GM12864 (cell line): Measurements from ENCODE around the gene FLT3LG.
"Not testable (repeated sequence)": the region's sequence is repeated elsewhere in the genome, so short reads cannot be mapped to it uniquely, and the experiment has no call there.

Experiments
- DNase-seq: peaks from one replicate; pipeline ENCODE4 v3.0.0-alpha.2; 2011; ENCODE audit warnings: low read depth
- H3K4me3 ChIP-seq: 2 replicates; pipeline ENCODE4 v1.5.1; 2011; ENCODE audit warnings: mild to moderate bottlenecking, low read depth, low read length, control low read depth
- TF ChIP-seq, protein P1 (sequence below): IDR thresholded peaks from 2 replicates; pipeline ENCODE4 v1.5.1; 2011; ENCODE audit warnings: low read depth, mild to moderate bottlenecking, moderate library complexity, low read length, control low read depth, inconsistent platforms; ENCODE audit errors: missing control alignments

Gene FLT3LG

DNA sequence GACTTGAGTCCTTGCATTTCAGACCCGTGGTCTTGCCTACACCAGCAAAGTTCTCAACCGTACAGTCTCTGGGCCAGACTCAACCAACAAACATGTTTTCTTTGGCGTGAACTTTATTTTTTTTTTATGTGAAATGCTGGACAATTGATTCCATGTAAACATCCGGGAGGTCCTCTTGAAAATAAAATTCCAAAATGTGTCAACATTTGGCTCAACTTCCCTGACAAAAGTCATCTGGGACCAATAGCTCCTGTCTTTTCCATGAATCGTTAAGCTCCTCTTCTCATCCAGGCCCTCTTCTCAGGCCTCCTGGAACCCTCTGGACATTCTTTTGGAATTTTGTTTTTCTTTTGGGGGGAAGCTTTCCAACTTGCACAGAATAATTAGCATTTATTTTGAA lies 18.2 kb upstream of the FLT3LG start:
- H3K4me3 ChIP-seq, result no peak overlapping the region
- no peak for DNase-seq
- TF ChIP-seq, protein P1, sequence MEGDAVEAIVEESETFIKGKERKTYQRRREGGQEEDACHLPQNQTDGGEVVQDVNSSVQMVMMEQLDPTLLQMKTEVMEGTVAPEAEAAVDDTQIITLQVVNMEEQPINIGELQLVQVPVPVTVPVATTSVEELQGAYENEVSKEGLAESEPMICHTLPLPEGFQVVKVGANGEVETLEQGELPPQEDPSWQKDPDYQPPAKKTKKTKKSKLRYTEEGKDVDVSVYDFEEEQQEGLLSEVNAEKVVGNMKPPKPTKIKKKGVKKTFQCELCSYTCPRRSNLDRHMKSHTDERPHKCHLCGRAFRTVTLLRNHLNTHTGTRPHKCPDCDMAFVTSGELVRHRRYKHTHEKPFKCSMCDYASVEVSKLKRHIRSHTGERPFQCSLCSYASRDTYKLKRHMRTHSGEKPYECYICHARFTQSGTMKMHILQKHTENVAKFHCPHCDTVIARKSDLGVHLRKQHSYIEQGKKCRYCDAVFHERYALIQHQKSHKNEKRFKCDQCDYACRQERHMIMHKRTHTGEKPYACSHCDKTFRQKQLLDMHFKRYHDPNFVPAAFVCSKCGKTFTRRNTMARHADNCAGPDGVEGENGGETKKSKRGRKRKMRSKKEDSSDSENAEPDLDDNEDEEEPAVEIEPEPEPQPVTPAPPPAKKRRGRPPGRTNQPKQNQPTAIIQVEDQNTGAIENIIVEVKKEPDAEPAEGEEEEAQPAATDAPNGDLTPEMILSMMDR, result no peak

DNA sequence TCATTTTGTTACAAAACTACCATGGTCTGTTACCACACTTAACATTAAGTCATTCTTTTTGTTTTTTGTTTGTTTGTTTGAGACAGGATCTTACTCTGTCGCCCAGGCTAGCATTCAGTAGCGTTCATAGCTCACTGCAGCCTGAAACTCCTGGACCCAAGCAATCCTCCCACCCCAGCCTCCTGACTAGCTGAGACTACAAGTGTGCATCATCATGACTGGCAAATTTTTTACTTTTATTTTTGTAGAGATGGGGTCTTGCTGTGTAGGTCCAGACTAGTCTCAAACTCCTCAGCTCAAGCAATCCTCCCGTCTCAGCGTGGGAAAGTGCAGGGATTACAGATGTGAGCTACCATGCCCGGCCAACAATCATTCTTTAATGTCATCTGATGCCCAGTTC lies 17.7 kb upstream of the FLT3LG start:
- no peak for DNase-seq
- H3K4me3 ChIP-seq, result no peak overlapping the region
- TF ChIP-seq, protein P1, result no peak

DNA sequence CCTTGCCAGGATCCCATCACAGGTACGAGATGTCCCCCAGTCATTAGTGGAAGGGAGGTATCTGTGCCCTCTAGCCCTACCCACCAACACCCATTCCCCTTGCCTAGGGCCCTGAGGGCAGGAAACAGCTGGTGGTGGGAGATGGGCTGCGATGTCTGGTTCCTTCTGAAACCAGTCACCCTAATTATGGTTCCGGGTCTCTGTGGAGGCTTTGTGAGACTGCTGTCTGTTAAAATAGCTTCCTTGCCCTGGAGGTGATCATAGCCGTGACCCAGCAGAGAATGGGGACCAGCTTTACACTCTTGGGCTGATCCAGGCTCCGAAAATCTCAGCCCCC lies 15.5 kb upstream of the FLT3LG start:
- TF ChIP-seq, protein P1, result no peak
- H3K4me3 ChIP-seq, result no peak overlapping the region

DNA sequence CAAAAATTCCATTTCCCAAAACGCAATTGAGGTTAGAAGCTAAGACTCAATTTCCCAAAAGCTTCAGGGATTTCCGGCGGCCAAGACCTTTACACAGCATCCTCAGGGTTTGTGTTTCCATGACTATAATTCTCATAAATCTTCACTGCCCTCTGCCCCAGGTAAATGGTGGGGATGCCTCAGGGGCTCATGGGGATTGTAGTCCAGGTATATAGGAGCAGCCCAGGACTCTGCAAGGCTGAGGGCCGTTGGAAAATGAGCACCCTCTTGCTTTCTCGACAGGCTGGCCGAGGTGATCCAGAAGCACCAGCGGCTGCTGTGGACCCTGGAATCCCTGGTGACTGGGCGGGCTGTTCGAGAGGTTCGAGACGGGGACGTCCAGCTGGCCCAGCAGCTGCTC lies 14.6 kb upstream of the FLT3LG start:
- DNase-seq, result no peak
- H3K4me3 ChIP-seq, result no peak overlapping the region
- TF ChIP-seq, protein P1, result no peak

More for the DNA sequence above, 15.5 kb upstream of the FLT3LG start:
- DNase-seq, result no peak

DNA sequence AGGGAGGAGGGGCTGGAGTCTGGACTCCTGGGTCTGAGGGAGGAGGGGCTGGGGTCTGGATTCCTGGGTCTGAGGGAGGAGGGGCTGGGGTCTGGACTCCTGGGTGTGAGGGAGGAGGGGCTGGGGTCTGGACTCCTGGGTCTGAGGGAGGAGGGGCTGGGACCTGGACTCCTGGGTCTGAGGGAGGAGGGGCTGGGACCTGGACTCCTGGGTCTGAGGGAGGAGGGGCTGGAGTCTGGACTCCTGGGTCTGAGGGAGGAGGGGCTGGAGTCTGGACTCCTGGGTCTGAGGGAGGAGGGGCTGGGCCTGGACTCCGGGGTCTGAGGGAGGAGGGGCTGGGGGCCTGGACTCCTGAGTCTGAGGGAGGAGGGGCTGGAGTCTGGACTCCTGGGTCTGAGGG lies 12.9 kb upstream of the FLT3LG start:
- not testable (repeated sequence) for DNase-seq, H3K4me3 ChIP-seq

DNA sequence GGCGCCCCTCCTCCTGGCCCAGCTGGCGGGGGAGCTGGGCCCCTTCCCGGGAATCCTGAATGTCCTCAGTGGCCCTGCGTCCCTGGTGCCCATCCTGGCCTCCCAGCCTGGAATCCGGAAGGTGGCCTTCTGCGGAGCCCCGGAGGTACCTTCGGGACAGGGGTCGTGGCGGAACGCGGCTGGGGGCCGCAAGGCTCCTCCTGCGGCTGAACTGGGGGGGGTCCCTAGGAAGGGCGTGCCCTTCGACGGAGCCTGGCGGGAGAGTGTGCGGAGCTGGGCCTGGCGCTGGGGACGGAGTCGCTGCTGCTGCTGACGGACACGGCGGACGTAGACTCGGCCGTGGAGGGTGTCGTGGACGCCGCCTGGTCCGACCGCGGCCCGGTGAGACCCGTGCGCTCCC lies 12.4 kb upstream of the FLT3LG start:
- H3K4me3 ChIP-seq, result no peak overlapping the region
- TF ChIP-seq, protein P1, result no peak
- no peak for DNase-seq

DNA sequence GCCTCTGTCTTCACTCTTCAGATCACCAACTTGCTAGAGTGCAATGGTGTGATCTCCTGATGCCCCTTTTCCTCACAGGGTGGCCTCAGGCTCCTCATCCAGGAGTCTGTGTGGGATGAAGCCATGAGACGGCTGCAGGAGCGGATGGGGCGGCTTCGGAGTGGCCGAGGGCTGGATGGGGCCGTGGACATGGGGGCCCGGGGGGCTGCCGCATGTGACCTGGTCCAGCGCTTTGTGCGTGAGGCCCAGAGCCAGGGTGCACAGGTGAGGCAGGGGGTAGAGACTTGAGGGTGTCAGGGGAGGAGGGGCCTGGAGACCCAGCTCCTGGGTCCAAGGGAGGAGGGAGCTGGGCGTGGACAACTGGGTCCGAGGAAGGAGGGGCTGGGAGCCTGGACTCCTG lies 11.5 kb upstream of the FLT3LG start:
- no peak for DNase-seq
- no peak overlapping the region for H3K4me3 ChIP-seq

More for the DNA sequence above, 11.5 kb upstream of the FLT3LG start:
- TF ChIP-seq, protein P1, result no peak
